ENCODE data around the gene RSPH1.
A peak's percentile ranks its signal among the peaks of the same experiment; 100 is the strongest.

Gene RSPH1

DNA sequence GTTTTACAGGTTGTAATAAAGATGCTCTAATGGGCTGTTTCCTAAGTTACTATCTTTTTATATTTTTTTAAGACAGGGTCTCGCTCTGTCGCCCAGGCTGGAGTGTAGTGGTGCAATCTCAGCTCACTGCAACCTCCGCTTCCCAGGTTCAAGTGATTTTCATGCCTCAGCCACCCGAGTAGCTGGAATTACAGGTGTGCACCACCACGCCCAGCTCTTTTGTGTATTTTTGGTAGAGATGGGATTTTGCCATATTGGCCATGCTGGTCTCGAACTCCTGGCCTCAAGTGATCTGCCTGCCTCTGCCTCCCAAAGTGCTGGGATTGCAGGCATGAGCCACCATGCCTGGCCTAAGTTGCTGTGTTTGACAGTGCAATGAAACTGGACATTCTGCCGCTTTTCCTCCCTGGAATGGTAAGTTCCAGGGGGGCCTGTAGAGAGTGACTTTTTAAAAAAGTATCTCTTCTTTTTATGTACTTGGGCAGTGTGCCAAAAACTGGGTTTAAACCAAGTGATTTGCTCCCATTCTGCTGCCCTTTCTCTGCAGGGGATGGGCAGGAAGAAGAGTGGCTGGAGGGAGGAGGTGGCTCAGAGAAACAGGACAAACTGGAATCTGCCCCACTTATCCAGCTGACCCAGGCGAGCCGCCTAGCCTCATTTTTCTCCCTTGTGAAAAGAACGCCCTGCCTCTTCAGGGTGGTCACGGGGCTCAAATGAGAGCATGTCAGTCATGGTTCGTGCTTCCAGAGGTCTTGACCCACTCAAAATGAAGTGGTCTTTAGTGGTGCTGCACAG is 19.9 kb upstream of the RSPH1 start:
- DNase-seq, result peak in 1 of 10 donors; percentile 12
- intact Hi-C loops (cut with DNase I), result no loop called here

DNA sequence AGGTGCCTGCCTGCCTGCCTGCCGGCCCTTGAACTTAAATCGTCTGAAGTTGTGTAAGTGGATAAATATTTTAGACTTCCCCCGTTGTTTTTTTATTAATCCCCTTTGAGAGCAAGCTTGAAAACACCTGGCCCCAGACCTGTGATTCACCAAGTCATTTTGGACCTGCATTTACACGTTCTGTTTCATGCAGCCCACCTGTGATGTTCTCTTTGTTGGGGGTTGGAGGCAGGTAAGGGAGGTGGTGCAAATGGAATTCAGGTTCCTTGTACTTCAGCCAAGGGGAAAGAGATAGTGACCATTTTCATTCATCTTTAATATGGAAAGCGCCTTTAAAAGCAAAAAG is 18.8 kb upstream of the RSPH1 start:
- intact Hi-C loops (cut with DNase I), result no loop called here
- DNase-seq, result peak in 1 of 10 donors; percentile 79

GRCh38 chr21:42513985-42514882 is 18.2 kb upstream of the RSPH1 start:
- intact Hi-C loops (cut with DNase I), result no loop called here
- DNase-seq, result peak in 7 of 10 donors; percentile 39 to 92 (median 51)

- DNase-seq, result peak in 4 of 10 donors; percentile 26 to 87 (median 34)
- intact Hi-C loops (cut with DNase I), result no loop called here
These were observed 17.3 kb upstream of the RSPH1 start, which contains the start of gene SLC37A1 for GRCh38 chr21:42513151-42513984. SLC37A1 (plus strand) TSS chr21:42513852; CDS start chr21:42518455, 4,603 bp downstream.

- peak in 1 of 10 donors; percentile 63 for DNase-seq
- intact Hi-C loops (cut with DNase I), result no loop called here
These were observed 16.5 kb upstream of the RSPH1 start for GRCh38 chr21:42512346-42513034.

DNA sequence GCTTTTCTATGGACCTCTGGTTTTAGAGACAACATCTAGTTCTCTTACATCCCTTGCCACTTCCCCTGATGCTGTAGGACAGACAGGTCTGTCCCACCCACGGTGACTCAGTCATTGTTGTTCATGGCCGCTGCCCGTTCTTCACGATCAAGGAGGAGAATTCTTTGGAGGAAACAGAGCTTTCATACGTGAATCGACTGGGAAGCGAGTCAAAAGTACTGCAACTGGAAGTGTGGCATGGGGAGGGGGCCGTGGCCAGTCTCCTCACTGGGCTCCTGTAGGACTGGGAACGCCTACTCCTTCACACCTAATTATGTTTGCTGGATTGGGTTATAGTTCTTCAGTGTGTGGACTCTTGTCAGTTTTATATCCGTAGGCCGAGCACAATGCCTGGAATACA is 13.2 kb upstream of the RSPH1 start:
- intact Hi-C loops (cut with DNase I), result no loop called here
- DNase-seq, result no peak

DNA sequence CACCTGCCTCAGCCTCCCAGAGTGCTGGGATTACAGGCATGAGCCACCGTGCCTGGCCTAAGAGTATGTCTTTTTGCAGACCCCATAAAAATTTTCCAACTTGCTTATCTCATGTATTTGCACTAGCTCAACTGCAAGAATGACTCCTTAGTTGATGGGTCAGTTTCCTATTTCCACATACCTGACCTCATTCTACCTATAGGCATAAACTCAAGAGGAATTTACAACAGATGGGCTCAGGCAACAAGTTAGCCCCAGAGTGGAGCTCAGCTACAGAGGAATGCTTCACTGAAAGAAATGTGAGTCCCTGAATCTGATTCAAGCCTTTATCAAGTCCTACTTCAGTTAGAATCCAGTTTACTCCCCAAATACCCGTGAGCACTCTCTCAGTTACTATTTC is 12.3 kb upstream of the RSPH1 start:
- intact Hi-C loops (cut with DNase I), result no loop called here
- no peak for DNase-seq

GRCh38 chr21:42507418-42507817 is 11.4 kb upstream of the RSPH1 start:
- intact Hi-C loops (cut with DNase I), result no loop called here
- no peak for DNase-seq

GRCh38 chr21:42505090-42505726 is 9.2 kb upstream of the RSPH1 start:
- intact Hi-C loops (cut with DNase I), result no loop called here
- no peak for DNase-seq

- DNase-seq, result no peak
- intact Hi-C loops (cut with DNase I), result no loop called here
These were observed 7.7 kb upstream of the RSPH1 start for GRCh38 chr21:42503711-42504110.

DNA sequence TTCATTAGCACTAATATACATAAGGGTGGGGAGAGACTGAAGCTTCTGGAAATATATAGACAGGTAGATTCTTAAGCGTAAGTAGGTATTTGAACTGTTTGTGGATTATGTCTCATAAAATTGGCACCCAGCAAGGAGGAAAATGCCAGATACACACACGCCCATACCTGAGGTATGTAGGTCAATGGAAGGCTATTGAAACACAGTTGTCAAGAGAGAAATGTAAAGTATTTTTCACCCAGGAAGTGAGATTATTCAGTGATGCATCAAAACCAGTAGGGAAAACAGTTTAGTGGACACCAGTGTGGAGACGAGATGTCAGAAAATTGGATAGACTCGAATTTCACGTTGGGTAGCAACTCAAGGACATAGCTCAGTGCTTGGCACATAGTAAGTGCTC is 4.7 kb upstream of the RSPH1 start:
- DNase-seq, result no peak
- intact Hi-C loops (cut with DNase I), result no loop called here

DNA sequence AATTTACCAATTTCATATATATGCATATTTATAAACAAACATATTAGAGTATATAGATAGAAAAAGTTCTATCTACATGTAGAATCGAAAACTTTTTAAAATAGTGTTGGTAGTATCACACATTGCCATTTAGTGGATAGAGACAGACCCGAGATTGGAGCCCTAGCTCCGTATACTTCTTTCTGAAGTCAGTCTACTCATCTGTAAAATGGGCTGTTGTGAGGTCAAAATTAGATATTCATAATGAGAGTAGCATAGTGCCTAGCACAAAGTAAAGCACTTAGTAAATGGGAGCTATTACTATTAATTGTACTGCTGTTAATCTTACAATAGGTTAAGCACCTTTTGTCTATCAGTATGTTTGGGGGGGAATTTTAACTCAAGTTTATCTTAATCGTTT is 4.2 kb upstream of the RSPH1 start:
- no peak for DNase-seq
- intact Hi-C loops (cut with DNase I), result no loop called here

DNA sequence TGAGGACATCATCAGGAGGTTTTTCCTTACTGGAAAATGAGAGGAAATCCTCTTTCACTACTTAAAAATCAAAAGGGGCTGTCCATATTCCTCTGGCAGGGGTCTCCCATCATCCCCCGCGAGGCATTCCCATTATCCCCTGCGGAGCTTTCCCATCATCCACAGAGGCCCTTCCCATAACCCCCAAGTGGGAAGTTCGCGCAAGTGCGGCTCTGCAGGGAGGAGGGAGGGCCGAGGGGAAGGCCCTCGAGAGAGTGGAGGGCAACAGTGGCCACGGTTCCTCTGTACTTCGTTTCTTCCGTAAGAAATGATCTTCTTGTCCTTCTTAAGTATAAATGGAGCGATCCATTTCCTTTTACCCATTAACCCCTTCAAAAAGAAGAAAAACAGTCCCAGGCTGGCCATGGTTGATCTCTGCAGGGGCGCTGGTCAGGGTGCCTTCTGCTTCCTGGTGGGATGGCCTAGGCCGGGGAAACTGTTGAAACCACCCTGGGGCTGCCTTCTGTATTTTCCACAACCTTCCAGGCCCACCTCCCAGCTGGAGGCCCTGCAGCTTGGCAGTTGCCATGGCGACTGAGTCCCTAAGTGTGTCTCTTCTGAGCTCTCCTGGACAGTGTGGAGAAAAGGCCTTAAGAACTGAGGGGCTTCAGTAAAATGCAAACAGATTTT is 3.6 kb upstream of the RSPH1 start:
- DNase-seq, result no peak
- intact Hi-C loops (cut with DNase I), result no loop called here

GRCh38 chr21:42498012-42498411 is 2.0 kb upstream of the RSPH1 start:
- DNase-seq, result no peak
- intact Hi-C loops (cut with DNase I), result no loop called here

DNA sequence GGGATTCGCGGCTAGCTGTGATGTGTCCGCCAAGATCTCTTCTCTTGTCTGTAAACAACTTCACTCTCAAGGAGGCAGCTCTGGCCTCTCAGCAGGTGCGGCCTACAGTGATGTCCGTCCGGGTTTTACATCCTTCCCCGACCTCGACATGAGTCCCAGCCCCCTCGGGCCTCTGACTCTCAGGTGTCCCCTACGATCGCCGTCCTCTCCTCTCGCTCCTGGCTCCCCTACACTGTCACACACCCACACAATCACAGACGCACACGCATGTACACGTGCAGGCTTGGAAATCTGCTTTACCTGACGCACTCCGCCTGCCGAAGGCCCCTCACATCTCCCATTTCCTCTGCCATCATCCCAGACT is 797 bp upstream of the RSPH1 start:
- intact Hi-C loops (cut with DNase I), result loop anchor here (1.0 kb wide), 1 partner anchor 33 kb away; no protein-coding TSS in a partner anchor

DNA sequence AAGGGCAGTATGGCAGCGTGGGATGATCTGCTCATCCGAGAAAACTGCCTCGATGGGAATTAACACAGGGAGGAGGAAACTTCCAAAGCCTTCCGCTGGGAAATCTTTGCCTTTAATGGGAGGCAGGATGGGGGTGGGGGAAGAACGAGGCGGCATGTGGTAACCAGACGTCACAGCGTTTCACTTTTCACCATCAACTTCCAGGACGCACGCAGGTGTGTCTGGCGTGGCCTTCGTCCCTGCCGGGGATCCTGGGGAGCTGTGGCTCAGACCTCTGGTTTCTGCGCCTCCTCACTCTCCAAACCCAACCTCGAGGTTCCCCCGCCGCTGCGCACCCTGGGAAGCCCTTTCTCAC is 282 bp downstream of the RSPH1 start:
- intact Hi-C loops (cut with DNase I), result loop anchor here (1.0 kb wide), 1 partner anchor 35 kb away; no protein-coding TSS in a partner anchor
- DNase-seq, result peak in 3 of 10 donors; percentile 27 to 33 (median 29)

More for the DNA sequence above, 797 bp upstream of the RSPH1 start:
- peak in 7 of 10 donors; percentile 34 to 89 (median 52) for DNase-seq

- DNase-seq, result no peak
- intact Hi-C loops (cut with DNase I), result no loop called here
These were observed 997 bp downstream of the RSPH1 start for GRCh38 chr21:42495027-42495426.

DNA sequence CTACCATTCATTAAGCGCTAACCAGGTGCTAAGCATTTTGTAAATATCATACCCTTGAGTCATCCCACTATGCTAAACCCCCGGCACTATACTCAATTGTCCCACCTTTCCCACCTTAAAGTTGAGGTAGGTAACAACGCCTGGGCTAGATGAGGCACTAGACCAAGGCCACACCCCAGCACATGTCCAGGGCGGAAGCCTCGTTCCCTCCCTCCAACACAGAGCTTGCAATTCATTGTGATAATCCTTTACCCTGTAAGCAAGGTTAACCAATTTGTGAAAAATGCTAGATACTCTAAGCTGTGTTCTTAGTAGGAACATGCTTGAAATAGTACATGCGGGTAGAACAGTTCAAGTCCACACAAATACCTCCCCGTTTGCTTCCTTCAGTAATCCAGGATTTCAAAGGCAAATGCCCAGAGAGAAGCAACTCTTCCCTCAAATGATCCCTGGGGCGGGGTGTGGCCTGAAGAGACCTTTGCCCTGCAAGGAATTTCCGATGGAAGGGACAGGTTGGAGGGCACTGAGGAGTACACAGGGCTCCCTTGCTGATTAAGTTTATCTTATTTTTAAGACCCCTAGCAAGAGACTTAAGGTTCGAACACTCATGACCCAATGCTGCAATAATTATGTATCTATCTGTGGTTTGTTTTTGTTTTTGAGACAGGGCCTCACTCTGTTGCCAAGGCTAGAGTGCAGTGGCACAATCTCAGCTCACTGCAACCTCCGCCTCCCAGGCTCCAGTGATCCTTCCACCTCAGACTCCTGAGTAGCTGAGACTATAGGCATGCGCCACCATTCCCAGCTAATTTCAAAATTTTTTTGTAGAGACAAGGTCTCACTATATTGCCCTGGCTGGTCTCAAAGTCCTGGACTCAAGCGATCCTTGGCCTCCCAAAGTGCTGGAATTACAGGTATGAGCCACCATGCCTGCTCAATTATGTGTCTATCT is 2.6 kb downstream of the RSPH1 start:
- DNase-seq, result no peak
- intact Hi-C loops (cut with DNase I), result no loop called here
